Neural crest cell (in vitro differentiated cells): ENCODE results near the gene PTMA. TPM values are rescaled to one million over a fixed set of nuclear protein-coding genes. Genes with fewer than 3 reads are reported as not detected.

ENCODE experiments used
- DNase-seq: peaks from one replicate; pipeline ENCODE4 v3.0.0; 2021; ENCODE audit warnings: low read depth, mixed read lengths, low spot score
- H3K27ac Mint-ChIP-seq: one replicate; pipeline ENCODE4 v1.8.0; 2021; ENCODE audit warnings: mild to moderate bottlenecking, mixed read lengths; ENCODE audit not compliant: unreplicated experiment
- H3K27me3 Mint-ChIP-seq: 2 replicates; pipeline ENCODE4 v1.8.0; 2021; ENCODE audit warnings: low read depth, mild to moderate bottlenecking, mixed read lengths
- H3K36me3 Mint-ChIP-seq: 2 replicates; pipeline ENCODE4 v1.8.0; 2021; ENCODE audit warnings: low read depth, mild to moderate bottlenecking, mixed read lengths
- H3K4me1 Mint-ChIP-seq: 2 replicates; pipeline ENCODE4 v1.8.0; 2021; ENCODE audit warnings: mixed read lengths
- H3K4me3 Mint-ChIP-seq: one replicate; pipeline ENCODE4 v1.8.0; 2021; ENCODE audit warnings: mild to moderate bottlenecking, mixed read lengths
- H3K9me3 Mint-ChIP-seq: 2 replicates; pipeline ENCODE4 v1.8.0; 2021; ENCODE audit warnings: mixed read lengths
- CTCF ChIP-seq: fragments of 200-600 bp; sonication (generic); conservative IDR thresholded peaks from 2 replicates; pipeline ENCODE4 v1.5.0; 2021; ENCODE audit warnings: antibody characterized with exemption, mild to moderate bottlenecking
- total RNA-seq: library from RNA; stranded (reverse); gene quantifications from 2 replicates; pipeline ENCODE4 v1.2.1, GENCODE V29; 2021

Gene PTMA
- total RNA-seq, 1 donor from 2014 or later = 1,415 TPM

- no peaks in the 10 kb centered on the region for H3K27me3 Mint-ChIP-seq
- H3K36me3 Mint-ChIP-seq = no peaks in the 10 kb centered on the region
- H3K4me3 Mint-ChIP-seq = no peak overlapping the region
- H3K4me1 Mint-ChIP-seq = peaks cover 6% of the 10 kb centered on the region
- TF ChIP-seq CTCF = no peak
- peak overlapping the region; percentile 47 for H3K27ac Mint-ChIP-seq
- no peaks in the 10 kb centered on the region for H3K9me3 Mint-ChIP-seq
- DNase-seq = no peak
These were observed 14.5 kb downstream of the PTMA start for GRCh38 chr2:231722721-231723307.

- no peak overlapping the region for H3K27ac Mint-ChIP-seq
- no peak for DNase-seq
These were observed 17.2 kb downstream of the PTMA start for GRCh38 chr2:231725476-231725875.

GRCh38 chr2:231726276-231726675, 18.0 kb downstream of the PTMA start:
- Mint-ChIP-seq H3K36me3 (no peaks in the 10 kb centered on the region), H3K4me3 (no peak overlapping the region), H3K9me3 (no peaks in the 10 kb centered on the region), H3K4me1 (peaks cover 7% of the 10 kb centered on the region), H3K27ac (no peak overlapping the region), H3K27me3 (no peaks in the 10 kb centered on the region)
- TF ChIP-seq CTCF = no peak
- no peak for DNase-seq

More at GRCh38 chr2:231725476-231725875, 17.2 kb downstream of the PTMA start:
- peaks cover 7% of the 10 kb centered on the region for H3K4me1 Mint-ChIP-seq
- no peaks in the 10 kb centered on the region for H3K36me3 Mint-ChIP-seq
- no peak overlapping the region for H3K4me3 Mint-ChIP-seq
- no peaks in the 10 kb centered on the region for H3K27me3 Mint-ChIP-seq
- no peaks in the 10 kb centered on the region for H3K9me3 Mint-ChIP-seq
- TF ChIP-seq CTCF = no peak

GRCh38 chr2:231727621-231728020, 19.3 kb downstream of the PTMA start:
- no peaks in the 10 kb centered on the region for H3K27me3 Mint-ChIP-seq
- no peak for DNase-seq
- H3K36me3 Mint-ChIP-seq = peaks cover 3% of the 10 kb centered on the region
- no peak overlapping the region for H3K4me3 Mint-ChIP-seq
- no peak for TF ChIP-seq CTCF
- no peaks in the 10 kb centered on the region for H3K9me3 Mint-ChIP-seq
- peaks cover 7% of the 10 kb centered on the region for H3K4me1 Mint-ChIP-seq
- H3K27ac Mint-ChIP-seq = peak overlapping the region; percentile 79

GRCh38 chr2:231732604-231733003, 24.3 kb downstream of the PTMA start:
- no peaks in the 10 kb centered on the region for H3K27me3 Mint-ChIP-seq
- no peak for DNase-seq
- peak; percentile 23 for TF ChIP-seq CTCF
- H3K27ac Mint-ChIP-seq = no peak overlapping the region
- no peaks in the 10 kb centered on the region for H3K9me3 Mint-ChIP-seq
- peaks cover 3% of the 10 kb centered on the region for H3K36me3 Mint-ChIP-seq
- no peak overlapping the region for H3K4me3 Mint-ChIP-seq
- peaks cover 4% of the 10 kb centered on the region for H3K4me1 Mint-ChIP-seq

- H3K4me1 Mint-ChIP-seq = peaks cover 22% of the 10 kb centered on the region
- no peak overlapping the region for H3K27ac Mint-ChIP-seq
- H3K4me3 Mint-ChIP-seq = no peak overlapping the region
- no peaks in the 10 kb centered on the region for H3K9me3 Mint-ChIP-seq
- no peak for DNase-seq
- no peaks in the 10 kb centered on the region for H3K27me3 Mint-ChIP-seq
- TF ChIP-seq CTCF = no peak
- H3K36me3 Mint-ChIP-seq = peaks cover 6% of the 10 kb centered on the region
These were observed 29.4 kb downstream of the PTMA start for GRCh38 chr2:231737761-231738160.
